HepG2 (cell line): ENCODE data around the gene TTBK2. TPM values are rescaled to one million over a fixed set of nuclear protein-coding genes. Genes with fewer than 3 reads are reported as not detected.
A peak's percentile ranks its signal among the peaks of the same experiment; 100 is the strongest.

Experiments used
- ATAC-seq: fragments of 200-7000 bp; cut with Tn5 transposase; 3 replicates; pipeline ENCODE4 v1.9.1; 2020; ENCODE audit warnings: mild to moderate bottlenecking, moderate library complexity
- BruUV-seq: library from RNA; stranded (reverse); fragments of 400-500 nt; replicated peaks from 2 replicates; lab custom pipeline; 2021; lab: Mats Ljungman, UMichigan
- CTCF ChIA-PET: fragments of 300-600 bp; formaldehyde crosslinking; extraction: SDS; loops from one replicate; lab custom pipeline; 2021; ENCODE audit warnings: low total read pairs, inconsistent platforms, low intra/inter-chr PET ratio; lab: Yijun Ruan, JAX
- POLR2A ChIA-PET: fragments of 350-600 bp; sonication (Branson Sonifier 250); formaldehyde crosslinking; loops from one replicate; lab custom pipeline; 2020; ENCODE audit warnings: antibody characterized with exemption, inconsistent platforms; lab: Yijun Ruan, JAX
- DNase-seq: peaks from one replicate; pipeline ENCODE4 v3.0.0-alpha.2; 2015; ENCODE audit warnings: low spot score
- FAIRE-seq: peaks from 3 replicates; lab custom pipeline; 2011; peaks lifted over from hg19 to GRCh38; lab: Jason Lieb, UNC
- H2AFZ ChIP-seq: one replicate; pipeline ENCODE4 v1.6.1; 2011; ENCODE audit warnings: low read length, inconsistent platforms
- H3K27ac ChIP-seq: fragments of 300-600 bp; 3 replicates; pipeline ENCODE4 v1.8.0; 2011; ENCODE audit warnings: mixed run types, mild to moderate bottlenecking, mixed read lengths, low read length, inconsistent platforms; ENCODE audit not compliant: insufficient read depth; ENCODE audit errors: extremely low read length
- H3K27me3 ChIP-seq, 2 experiments: fragments of 200-600 bp in 1 of 2; 2 replicates in 1 of 2; 3 replicates in 1 of 2; pipeline versions ENCODE4 v1.6.0 to v1.8.0; 2011; ENCODE audit warnings: low read length in 2 of 2, mild to moderate bottlenecking in 2 of 2, moderate library complexity in 2 of 2, inconsistent platforms in 1 of 2; ENCODE audit not compliant: insufficient read depth in 2 of 2, control insufficient read depth in 1 of 2
- H3K36me3 ChIP-seq, 2 experiments: fragments of 200-600 bp in 1 of 2; replicated peaks in 1 of 2; 2 replicates in 1 of 2; 3 replicates in 1 of 2; pipeline versions ENCODE4 v1.5.1 to v1.8.0; 2011; ENCODE audit warnings: low read length in 2 of 2, inconsistent platforms in 1 of 2; ENCODE audit not compliant: insufficient read depth in 2 of 2, control insufficient read depth in 1 of 2
- H3K4me1 ChIP-seq: 2 replicates; pipeline ENCODE4 v1.5.1; 2012; ENCODE audit warnings: low read length, inconsistent platforms; ENCODE audit not compliant: insufficient read depth
- H3K4me2 ChIP-seq: 2 replicates; pipeline ENCODE4 v1.6.0; 2011; ENCODE audit warnings: low read depth, low read length, inconsistent platforms
- H3K4me3 ChIP-seq, 3 experiments: fragments of 200-600 bp in 1 of 3; sonication (generic), shearing (Covaris generic) in 1 of 3; replicated peaks in 1 of 3; 2 replicates each; pipeline ENCODE4 v1.5.1; 2011 to 2016; ENCODE audit warnings: low read length in 3 of 3, inconsistent platforms in 2 of 3, low read depth in 2 of 3, mild to moderate bottlenecking in 2 of 3, control low read depth in 1 of 3, mixed read lengths in 1 of 3; ENCODE audit not compliant: insufficient read depth in 1 of 3
- H3K79me2 ChIP-seq: one replicate; pipeline ENCODE4 v1.6.1; 2011; ENCODE audit warnings: low read length, inconsistent platforms; ENCODE audit not compliant: insufficient read depth
- H3K9ac ChIP-seq: 2 replicates; pipeline ENCODE4 v1.6.0; 2011; ENCODE audit warnings: mild to moderate bottlenecking, low read depth, low read length, inconsistent platforms; ENCODE audit not compliant: insufficient read depth
- H3K9me3 ChIP-seq: 2 replicates; pipeline ENCODE4 v1.5.1; 2012; ENCODE audit warnings: mild to moderate bottlenecking, low read length
- H4K20me1 ChIP-seq: 2 replicates; pipeline ENCODE4 v1.6.0; 2011; ENCODE audit warnings: inconsistent platforms, mild to moderate bottlenecking, low read length, moderate library complexity; ENCODE audit not compliant: insufficient read depth
- NFRKB ChIP-seq: fragments of 450-650 bp; IDR thresholded peaks from 2 replicates; pipeline ENCODE4 v1.6.1; 2017
- SNAI1 ChIP-seq: sonication (generic); formaldehyde crosslinking; IDR thresholded peaks from 2 replicates; pipeline ENCODE4 v1.5.0; 2020; ENCODE audit warnings: mild to moderate bottlenecking, missing genetic modification reagents, borderline replicate concordance
- TBP ChIP-seq: sonication (generic); formaldehyde crosslinking; IDR thresholded peaks from 2 replicates; pipeline ENCODE4 v1.5.0; 2020; ENCODE audit warnings: missing genetic modification reagents
- USF2 ChIP-seq, 2 experiments: sonication (generic) in 1 of 2; formaldehyde crosslinking in 1 of 2; IDR thresholded peaks; 2 replicates each; pipeline versions ENCODE4 v1.5.1 to v1.6.1; 2011 to 2020; ENCODE audit warnings: borderline replicate concordance in 1 of 2, low read depth in 1 of 2, low read length in 1 of 2, mild to moderate bottlenecking in 1 of 2, missing genetic modification reagents in 1 of 2, moderate library complexity in 1 of 2
- ZNF121 ChIP-seq: sonication (generic); formaldehyde crosslinking; IDR thresholded peaks from 2 replicates; pipeline ENCODE4 v1.5.0; 2020; ENCODE audit warnings: mild to moderate bottlenecking, missing genetic modification reagents
- ZNF407 ChIP-seq: sonication (generic); formaldehyde crosslinking; IDR thresholded peaks from one replicate; pipeline ENCODE4 v1.5.1; 2020; ENCODE audit warnings: mild to moderate bottlenecking, missing genetic modification reagents; ENCODE audit errors: not compliant biosample characterization
- ZNF552 ChIP-seq: sonication (generic); formaldehyde crosslinking; IDR thresholded peaks from 2 replicates; pipeline ENCODE4 v1.9.0; 2022; ENCODE audit warnings: missing genetic modification reagents, mild to moderate bottlenecking, borderline replicate concordance
- whole genome bisulfite sequencing: methylation state at CpG from one replicate; pipeline ENCODE4 v1.1.6; 2017; ENCODE audit warnings: low lambda C conversion rate; 5-methylcytosine and 5-hydroxymethylcytosine counted together
- in situ Hi-C: cut with HindIII; loops from 2 replicates; pipeline ENCODE4 v1.10.0; 2017; ENCODE audit warnings: low pct_unique_long_range_greater_than_20kb; ENCODE audit not compliant: extremely low pct_ligation_motif_present
- intact Hi-C: fragments of 100-400 bp; cut with micrococcal nuclease; formaldehyde crosslinking; loops from one replicate; pipeline ENCODE4 v1.10.0; 2022; ENCODE audit not compliant: unreplicated experiment
- polyA plus RNA-seq, 8 experiments: library from polyadenylated mRNA; depleted of rRNA in 3 of 8; stranded (reverse) in 7 of 8; unstranded in 1 of 8; fragments of >200 nt; fragmentation: Illumina TruSeq in 4 of 8; extraction: Trizol in 4 of 8; gene quantifications; 2 replicates each; pipeline versions ENCODE4 v1.2.1 to v1.2.3, GENCODE V29; 2011 to 2016; ENCODE audit warnings: low read depth in 4 of 8, missing spikeins in 1 of 8, mixed read lengths in 1 of 8; ENCODE audit not compliant: insufficient read depth in 1 of 8
- total RNA-seq, 5 experiments: library from RNA; depleted of rRNA; stranded (reverse); fragments of >200 nt; fragmentation: Illumina TruSeq; extraction: Trizol; gene quantifications; 2 replicates each; pipeline ENCODE4 v1.2.3, GENCODE V29; 2016; ENCODE audit warnings: low read depth in 1 of 5

Gene TTBK2
- total and polyA plus RNA-seq, 2 of the 13 experiments (the other 11 are each of a cell fraction or from before 2014, with no cell fraction given), result 5.1 to 7.4 TPM

GRCh38 chr15:42911058-42911592 is 9.5 kb downstream of the TTBK2 start:
- no peak overlapping the region for H3K4me2 ChIP-seq
- ATAC-seq (no peak), DNase-seq (no peak), FAIRE-seq (no peak)
- POLR2A ChIA-PET, result no interaction called here
- no peak overlapping the region for H3K27ac ChIP-seq
- CTCF ChIA-PET, result no interaction called here
- TF ChIP-seq ZNF552 (no peak), USF2 (IDR thresholded peaks at IDR 0.05; ENCODE audit: low read depth, low read length) (0 out of 2 replicates have a peak, but pooled peaks have one; percentile 22), USF2 (CRISPR knock-in tag; IDR thresholded peaks at IDR 0.05; ENCODE audit: borderline replicate concordance) (no peak), ZNF121 (CRISPR knock-in tag) (peak; percentile 53; the same call in 1 of the 2 replicates)
- WGBS, result 89% methylated on average over 5 of the region's 5 CpGs
- H3K9me3 ChIP-seq, result no peaks in the 10 kb centered on the region
- no peak overlapping the region for H2AFZ ChIP-seq
- no TSS peak for BruUV-seq
- no peak overlapping the region for H3K4me3 ChIP-seq
- no peaks in the 10 kb centered on the region for H3K36me3 ChIP-seq
- H3K27me3 ChIP-seq, result no peaks in the 10 kb centered on the region
- peaks cover 11% of the 10 kb centered on the region; the same call in 1 of the 2 replicates for H3K4me1 ChIP-seq
- no peaks in the 10 kb centered on the region; the same call in 1 of the 2 replicates for H4K20me1 ChIP-seq
- no peak overlapping the region for H3K9ac ChIP-seq
- intact Hi-C loops (no loop called here), in situ Hi-C loops (no loop called here)
- peaks cover 4% of the 10 kb centered on the region for H3K79me2 ChIP-seq

GRCh38 chr15:42908538-42908937 is 12.0 kb downstream of the TTBK2 start:
- BruUV-seq, result no TSS peak
- H3K27me3 ChIP-seq, result no peaks in the 10 kb centered on the region
- intact Hi-C loops, result no loop called here
- POLR2A ChIA-PET, result no interaction called here
- H3K4me1 ChIP-seq, result no peaks in the 10 kb centered on the region
- ATAC-seq, result no peak
- H3K4me2 ChIP-seq, result no peak overlapping the region
- no peak overlapping the region for H3K27ac ChIP-seq
- CTCF ChIA-PET, result no interaction called here
- FAIRE-seq, result no peak
- no peaks in the 10 kb centered on the region for H3K9me3 ChIP-seq
- no peak for DNase-seq
- no peaks in the 10 kb centered on the region; the same call in 1 of the 2 replicates for H4K20me1 ChIP-seq
- H3K36me3 ChIP-seq, result no peaks in the 10 kb centered on the region
- no peak overlapping the region for H2AFZ ChIP-seq
- H3K79me2 ChIP-seq, result peaks cover 3% of the 10 kb centered on the region
- no peak overlapping the region for H3K4me3 ChIP-seq
- in situ Hi-C loops, result no loop called here
- H3K9ac ChIP-seq, result no peak overlapping the region
- 94% methylated on average over 2 of the region's 2 CpGs for WGBS
- TF ChIP-seq NFRKB (no peak), ZNF407 (no peak), SNAI1 (CRISPR knock-in tag) (no peak), TBP (CRISPR knock-in tag) (no peak)
